NCI-H1694 (cell line): Measurements from ENCODE around the gene GALNT10.

Source experiments
- DNase-seq: peaks from one replicate; lab custom pipeline; 2025; lab: John Stamatoyannopoulos, UW

The GALNT10 gene

GRCh38 chr5:154380263-154380662 is 189.7 kb downstream of the GALNT10 start:
- DNase-seq, result no peak

GRCh38 chr5:154384480-154385235 is 194.1 kb downstream of the GALNT10 start:
- no peak for DNase-seq

GRCh38 chr5:154385236-154385512 is 194.6 kb downstream of the GALNT10 start:
- no peak for DNase-seq

GRCh38 chr5:154386952-154387629 is 196.6 kb downstream of the GALNT10 start:
- DNase-seq, result no peak

- no peak for DNase-seq
Measured at GRCh38 chr5:154388842-154389241, 198.3 kb downstream of the GALNT10 start.

GRCh38 chr5:154390096-154390495 is 199.6 kb downstream of the GALNT10 start:
- no peak for DNase-seq

GRCh38 chr5:154390746-154391359 is 200.3 kb downstream of the GALNT10 start:
- DNase-seq, result no peak

- DNase-seq, result no peak
Measured at GRCh38 chr5:154391788-154392187, 201.3 kb downstream of the GALNT10 start.

- DNase-seq, result no peak
Measured at GRCh38 chr5:154393850-154394249, 203.3 kb downstream of the GALNT10 start.

GRCh38 chr5:154394307-154394706 is 203.8 kb downstream of the GALNT10 start:
- DNase-seq, result no peak

GRCh38 chr5:154395407-154396106 is 205.0 kb downstream of the GALNT10 start:
- no peak for DNase-seq

GRCh38 chr5:154396128-154396527 is 205.6 kb downstream of the GALNT10 start:
- DNase-seq, result no peak

GRCh38 chr5:154397652-154398406 is 207.3 kb downstream of the GALNT10 start:
- no peak for DNase-seq

- no peak for DNase-seq
Measured at GRCh38 chr5:154400678-154401077, 210.1 kb downstream of the GALNT10 start.

GRCh38 chr5:154401355-154401754 is 210.8 kb downstream of the GALNT10 start:
- no peak for DNase-seq

GRCh38 chr5:154401931-154402330 is 211.4 kb downstream of the GALNT10 start:
- DNase-seq, result no peak

- no peak for DNase-seq
Measured at GRCh38 chr5:154402611-154403010, 212.1 kb downstream of the GALNT10 start.

- DNase-seq, result no peak
Measured at GRCh38 chr5:154403234-154403633, 212.7 kb downstream of the GALNT10 start.

- DNase-seq, result no peak
Measured at GRCh38 chr5:154403776-154404387, 213.3 kb downstream of the GALNT10 start.

- peak; percentile 66 for DNase-seq
Measured at GRCh38 chr5:154405078-154405792, 214.7 kb downstream of the GALNT10 start.

GRCh38 chr5:154406231-154406630 is 215.7 kb downstream of the GALNT10 start:
- DNase-seq, result no peak
